Progenitor cell of endocrine pancreas (in vitro differentiated cells): ENCODE results near the gene PKN3. TPM values are rescaled to one million over a fixed set of nuclear protein-coding genes. Genes with fewer than 3 reads are reported as not detected.
"Not testable (repeated sequence)": the region's sequence is repeated elsewhere in the genome, so short reads cannot be mapped to it uniquely, and the experiment has no call there.

Experiments
- DNase-seq: peaks from one replicate; pipeline ENCODE4 v3.0.0; 2021; ENCODE audit warnings: low spot score; ENCODE audit not compliant: unreplicated experiment
- H3K27ac Mint-ChIP-seq: 2 replicates; pipeline ENCODE4 v1.8.0; 2021; ENCODE audit warnings: mild to moderate bottlenecking, moderate library complexity, mixed read lengths
- H3K27me3 Mint-ChIP-seq: 2 replicates; pipeline ENCODE4 v1.8.0; 2021; ENCODE audit warnings: mixed read lengths
- H3K36me3 Mint-ChIP-seq: 2 replicates; pipeline ENCODE4 v1.8.0; 2022; ENCODE audit warnings: mixed read lengths; ENCODE audit not compliant: insufficient read depth
- H3K4me1 Mint-ChIP-seq: 2 replicates; pipeline ENCODE4 v1.8.0; 2021; ENCODE audit warnings: low read depth, mixed read lengths
- H3K4me3 Mint-ChIP-seq: 2 replicates; pipeline ENCODE4 v1.8.0; 2021; ENCODE audit warnings: low read depth, mild to moderate bottlenecking, moderate library complexity, mixed read lengths
- H3K9me3 Mint-ChIP-seq: 2 replicates; pipeline ENCODE4 v1.8.0; 2021; ENCODE audit warnings: low read depth, mixed read lengths
- total RNA-seq: library from RNA; stranded (reverse); gene quantifications from 2 replicates; pipeline ENCODE4 v1.2.1, GENCODE V29; 2021
- TF ChIP-seq, protein P1 (sequence below): fragments of 200-600 bp; sonication (generic); IDR thresholded peaks from one replicate; pipeline ENCODE4 v1.5.0; 2021; ENCODE audit warnings: antibody characterized with exemption, mild to moderate bottlenecking; ENCODE audit not compliant: unreplicated experiment

The PKN3 gene
- total RNA-seq, 1 donor from 2014 or later, result 20.2 TPM

- TF ChIP-seq, protein P1, sequence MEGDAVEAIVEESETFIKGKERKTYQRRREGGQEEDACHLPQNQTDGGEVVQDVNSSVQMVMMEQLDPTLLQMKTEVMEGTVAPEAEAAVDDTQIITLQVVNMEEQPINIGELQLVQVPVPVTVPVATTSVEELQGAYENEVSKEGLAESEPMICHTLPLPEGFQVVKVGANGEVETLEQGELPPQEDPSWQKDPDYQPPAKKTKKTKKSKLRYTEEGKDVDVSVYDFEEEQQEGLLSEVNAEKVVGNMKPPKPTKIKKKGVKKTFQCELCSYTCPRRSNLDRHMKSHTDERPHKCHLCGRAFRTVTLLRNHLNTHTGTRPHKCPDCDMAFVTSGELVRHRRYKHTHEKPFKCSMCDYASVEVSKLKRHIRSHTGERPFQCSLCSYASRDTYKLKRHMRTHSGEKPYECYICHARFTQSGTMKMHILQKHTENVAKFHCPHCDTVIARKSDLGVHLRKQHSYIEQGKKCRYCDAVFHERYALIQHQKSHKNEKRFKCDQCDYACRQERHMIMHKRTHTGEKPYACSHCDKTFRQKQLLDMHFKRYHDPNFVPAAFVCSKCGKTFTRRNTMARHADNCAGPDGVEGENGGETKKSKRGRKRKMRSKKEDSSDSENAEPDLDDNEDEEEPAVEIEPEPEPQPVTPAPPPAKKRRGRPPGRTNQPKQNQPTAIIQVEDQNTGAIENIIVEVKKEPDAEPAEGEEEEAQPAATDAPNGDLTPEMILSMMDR, result no peak
- H3K27ac Mint-ChIP-seq, result peak overlapping the region; percentile 79
- peaks cover 2% of the 10 kb centered on the region for H3K4me1 Mint-ChIP-seq
- no peaks in the 10 kb centered on the region for H3K27me3 Mint-ChIP-seq
- H3K4me3 Mint-ChIP-seq, result no peak overlapping the region
- peaks cover 15% of the 10 kb centered on the region for H3K36me3 Mint-ChIP-seq
- DNase-seq, result no peak
- no peaks in the 10 kb centered on the region for H3K9me3 Mint-ChIP-seq
Measured at GRCh38 chr9:128696923-128697707, 5.2 kb upstream of the PKN3 start.

DNA sequence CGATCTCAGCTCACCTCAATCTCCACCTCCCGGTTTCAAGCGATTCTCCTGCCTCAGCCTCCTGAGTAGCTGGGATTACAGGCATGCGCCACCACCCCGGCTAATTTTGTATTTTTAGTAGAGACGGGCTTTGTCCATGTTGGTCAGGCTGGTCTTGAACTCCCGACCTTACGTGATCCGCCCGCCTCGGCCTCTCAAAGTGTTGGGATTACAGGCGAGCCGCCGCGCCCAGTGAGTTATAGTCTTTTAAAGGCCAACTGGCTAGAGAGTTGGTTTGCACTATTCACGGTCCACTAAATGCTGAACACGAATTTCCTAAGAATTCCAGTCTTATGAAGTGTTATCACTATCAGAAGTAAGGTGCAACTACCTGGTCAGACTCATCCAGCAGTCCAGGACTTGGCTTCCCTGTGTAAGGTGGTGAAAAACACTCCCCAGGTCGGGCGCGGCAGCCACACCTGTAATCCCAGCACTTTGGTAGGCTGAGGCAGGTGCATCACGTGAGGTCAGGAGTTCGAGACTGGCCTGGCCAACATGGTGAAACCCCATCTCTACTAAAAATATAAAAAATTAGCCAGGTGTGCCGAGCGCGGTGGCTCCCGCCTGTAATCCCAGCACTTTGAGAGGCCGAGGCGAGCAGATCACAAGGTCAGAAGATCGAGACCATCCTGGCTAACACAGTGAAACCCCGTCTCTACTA lies 3.1 kb upstream of the PKN3 start:
- not testable (repeated sequence) for H3K4me3 Mint-ChIP-seq, DNase-seq

DNA sequence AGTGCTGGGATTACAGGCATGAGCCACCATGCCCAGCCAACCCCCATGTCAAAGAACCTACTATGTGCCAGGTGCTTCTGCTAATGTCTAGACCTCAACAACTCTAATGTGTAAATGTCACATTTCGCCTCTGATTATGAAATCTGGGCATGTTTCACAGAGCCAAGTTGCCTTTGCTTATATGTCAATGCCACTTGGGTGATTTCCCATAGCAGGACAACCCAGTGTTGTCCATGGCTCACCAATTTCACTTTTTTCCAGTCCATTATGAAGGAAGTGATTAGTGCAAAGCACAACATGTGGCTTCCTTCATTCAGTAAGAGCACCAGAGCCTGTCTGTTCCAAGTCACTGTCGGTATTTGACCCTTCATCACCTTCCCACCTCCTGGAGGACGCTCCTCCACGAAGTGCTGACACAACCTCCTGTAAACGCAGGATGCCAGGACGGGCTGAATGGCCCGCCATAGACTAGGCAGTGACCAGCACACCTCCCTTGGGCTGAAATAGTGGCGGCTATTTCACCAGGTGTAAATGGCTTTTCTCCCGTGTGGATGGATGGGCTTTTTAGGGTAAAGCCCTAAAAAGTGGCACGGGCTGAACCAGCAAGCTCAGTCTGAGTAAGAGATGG lies 962 bp upstream of the PKN3 start:
- H3K4me1 Mint-ChIP-seq, result peaks cover 3% of the 10 kb centered on the region
- TF ChIP-seq, protein P1, result no peak
- DNase-seq, result no peak
- no peaks in the 10 kb centered on the region for H3K9me3 Mint-ChIP-seq
- H3K4me3 Mint-ChIP-seq, result peak overlapping the region; percentile 83
- peaks cover under 1% of the 10 kb centered on the region for H3K36me3 Mint-ChIP-seq
- H3K27ac Mint-ChIP-seq, result no peak overlapping the region
- no peaks in the 10 kb centered on the region for H3K27me3 Mint-ChIP-seq

More for the DNA sequence above, 3.1 kb upstream of the PKN3 start:
- not testable (repeated sequence) for H3K9me3 Mint-ChIP-seq, H3K27ac Mint-ChIP-seq, H3K4me1 Mint-ChIP-seq, H3K36me3 Mint-ChIP-seq, H3K27me3 Mint-ChIP-seq

GRCh38 chr9:128702949-128703615 lies 779 bp downstream of the PKN3 start:
- Mint-ChIP-seq H3K9me3 (no peaks in the 10 kb centered on the region), H3K4me3 (peak overlapping the region; percentile 83), H3K4me1 (peaks cover 3% of the 10 kb centered on the region), H3K27me3 (no peaks in the 10 kb centered on the region), H3K27ac (peak overlapping the region; percentile 84), H3K36me3 (no peaks in the 10 kb centered on the region)
- DNase-seq, result no peak
- TF ChIP-seq, protein P1, result no peak

- no peak for DNase-seq
- Mint-ChIP-seq H3K4me3 (peak overlapping the region; percentile 83), H3K27ac (no peak overlapping the region), H3K4me1 (peaks cover 3% of the 10 kb centered on the region), H3K27me3 (no peaks in the 10 kb centered on the region), H3K36me3 (no peaks in the 10 kb centered on the region), H3K9me3 (no peaks in the 10 kb centered on the region)
- TF ChIP-seq, protein P1, result no peak
Measured at GRCh38 chr9:128703616-128704355, 1.5 kb downstream of the PKN3 start.
